ENCODE data around the gene BHLHE40. TPM values are rescaled to one million over a fixed set of nuclear protein-coding genes. Genes with fewer than 3 reads are reported as not detected.

Gene BHLHE40
- total and polyA plus RNA-seq, 2 of the 13 experiments (the other 11 are each of a cell fraction or from before 2014, with no cell fraction given), result 1.8 to 51.0 TPM

- TF ChIP-seq ZFP41 (CRISPR knock-in tag; IDR thresholded peaks at IDR 0.05; ENCODE audit: borderline replicate concordance) (no peak), RELA (CRISPR knock-in tag; IDR thresholded peaks at IDR 0.05) (no peak), ZNF30 (CRISPR knock-in tag; IDR thresholded peaks at IDR 0.05) (no peak), ZNF7 (CRISPR knock-in tag; IDR thresholded peaks at IDR 0.05) (no peak), FOXO1 (CRISPR knock-in tag; IDR thresholded peaks at IDR 0.05) (peak; percentile 97), GMEB2 (CRISPR knock-in tag; IDR thresholded peaks at IDR 0.05; ENCODE audit: low read depth) (no peak), SMC3 (IDR thresholded peaks at IDR 0.05; ENCODE audit: low read length) (no peak), ZNF17 (CRISPR knock-in tag; IDR thresholded peaks at IDR 0.05) (no peak), KAT7 (CRISPR knock-in tag; IDR thresholded peaks at IDR 0.05; ENCODE audit: borderline replicate concordance) (no peak), MBD4 (IDR thresholded peaks at IDR 0.05; ENCODE audit: borderline replicate concordance, low read length) (no peak), ZNF232 (CRISPR knock-in tag; IDR thresholded peaks at IDR 0.05; ENCODE audit: borderline replicate concordance) (no peak), HMGXB3 (CRISPR knock-in tag; IDR thresholded peaks at IDR 0.05; ENCODE audit: borderline replicate concordance) (no peak), ISX (CRISPR knock-in tag; conservative IDR thresholded peaks at IDR 0.05) (no peak), IRF1 (CRISPR knock-in tag; IDR thresholded peaks at IDR 0.05; ENCODE audit: low read depth) (no peak), CREB1 (IDR thresholded peaks at IDR 0.05) (no peak), CREB1 (CRISPR knock-in tag; IDR thresholded peaks at IDR 0.05) (no peak), ZNF660 (CRISPR knock-in tag; IDR thresholded peaks at IDR 0.05; ENCODE audit: borderline replicate concordance, low read depth) (no peak), MTF2 (CRISPR knock-in tag; IDR thresholded peaks at IDR 0.05; ENCODE audit: borderline replicate concordance) (no peak), ZNF720 (CRISPR knock-in tag; IDR thresholded peaks at IDR 0.05) (no peak), SMAD3 (CRISPR knock-in tag; IDR thresholded peaks at IDR 0.05) (no peak), HDAC1 (CRISPR knock-in tag; IDR thresholded peaks at IDR 0.05) (peak; percentile 67; the same call in 1 of the 2 replicates), ZSCAN30 (CRISPR knock-in tag; IDR thresholded peaks at IDR 0.05) (no peak), GATAD2A (CRISPR knock-in tag; IDR thresholded peaks at IDR 0.05) (peak; percentile 87), TBX3 (IDR thresholded peaks at IDR 0.05; ENCODE audit: borderline replicate concordance) (no peak), ZNF598 (CRISPR knock-in tag; IDR thresholded peaks at IDR 0.05; ENCODE audit: borderline replicate concordance) (no peak), RBFOX2 (IDR thresholded peaks at IDR 0.05; ENCODE audit: low read depth, low read length) (no peak)
Measured at GRCh38 chr3:5016211-5017161, 37.2 kb downstream of the BHLHE40 start (continued).
